NT2/D1 (cell line): Measurements from ENCODE around the gene RABGAP1.

ENCODE experiments used
- YY1 ChIP-seq: IDR thresholded peaks from 2 replicates; pipeline ENCODE4 v1.6.1; 2011; ENCODE audit not compliant: insufficient read length, insufficient read depth
- ZNF274 ChIP-seq: IDR thresholded peaks from 2 replicates; pipeline ENCODE4 v1.6.1; 2011; ENCODE audit warnings: mild to moderate bottlenecking, low read depth, low read length

- TF ChIP-seq YY1 = no peak
- TF ChIP-seq ZNF274 = no peak
These were observed 191.9 kb downstream of the RABGAP1 start for GRCh38 chr9:123132696-123133095.
